ENCODE results near the gene UBE2V1. TPM values are rescaled to one million over a fixed set of nuclear protein-coding genes. Genes with fewer than 3 reads are reported as not detected.
A peak's percentile ranks its signal among the peaks of the same experiment; 100 is the strongest.

UBE2V1 gene
- polyA plus RNA-seq, 2 of the 4 experiments (the other 2 are of a cell fraction) = 129 to 141 TPM

- no peak overlapping the region for H3K4me3 ChIP-seq
- WGBS (ENCODE audit: missing lambda C conversion rate) = 30% methylated on average over 9 of the region's 9 CpGs
- H3K4me2 ChIP-seq = peak overlapping the region; percentile 69
- H3K4me1 ChIP-seq = peaks cover 62% of the 10 kb centered on the region
- no peaks in the 10 kb centered on the region for H3K9me3 ChIP-seq
- FAIRE-seq (no peak), ATAC-seq (peak; percentile 54 to 71), DNase-seq (ENCODE audit: low read depth in 1 of 2, low spot score in 1 of 2) (peak; percentile 78 to 86)
- peak overlapping the region; percentile 93 to 95 for H3K27ac ChIP-seq
- POLR2A ChIA-PET = interaction anchor here (0.6 kb wide), 1 partner anchor 36 kb away, joined by 3 read pairs; no protein-coding TSS in a partner anchor
- TF ChIP-seq EHF (CRISPR knock-in tag; IDR thresholded peaks at IDR 0.05) (no peak), KDM1A (IDR thresholded peaks at IDR 0.05; ENCODE audit: low read depth) (no peak), CEBPB (IDR thresholded peaks at IDR 0.05) (no peak), PBX3 (IDR thresholded peaks at IDR 0.05) (no peak), ESRRA (IDR thresholded peaks at IDR 0.05; ENCODE audit: borderline replicate concordance, low read length) (no peak), MAX (IDR thresholded peaks at IDR 0.05) (peak; percentile 47; the same call in 1 of the 2 replicates), CTCF (IDR thresholded peaks at IDR 0.05) (no peak), ZSCAN20 (CRISPR knock-in tag; IDR thresholded peaks at IDR 0.05) (no peak), SREBF2 (IDR thresholded peaks at IDR 0.05) (no peak), ZFP36 (IDR thresholded peaks at IDR 0.05; ENCODE audit: borderline replicate concordance, partially characterized antibody) (peak; percentile 16), RNF2 (IDR thresholded peaks at IDR 0.05; ENCODE audit: borderline replicate concordance, low read depth) (no peak), NPAS2 (CRISPR knock-in tag; IDR thresholded peaks at IDR 0.05; ENCODE audit: borderline replicate concordance) (no peak; the same call in 1 of the 2 replicates), POLR2A (IDR thresholded peaks at IDR 0.05; ENCODE audit: low read length) (no peak), TP53 (CRISPR knock-in tag; IDR thresholded peaks at IDR 0.05) (no peak), FOSL2 (IDR thresholded peaks at IDR 0.05) (no peak), FOSL2 (CRISPR knock-in tag; IDR thresholded peaks at IDR 0.05) (peak; percentile 78), CHD2 (IDR thresholded peaks at IDR 0.05; ENCODE audit: low read length, partially characterized antibody) (no peak)
- CTCF ChIA-PET = interaction anchor here (1.1 to 7.4 kb wide), 6 partner anchors 12 to 56 kb away, joined by 3 to 66 read pairs (median 12); no protein-coding TSS in a partner anchor
Measured at GRCh38 chr20:50034567-50035180, 78.3 kb downstream of the UBE2V1 start.

- no peaks in the 10 kb centered on the region for H3K9me3 ChIP-seq
- H3K27ac ChIP-seq = peak overlapping the region; percentile 93 to 95
- peak overlapping the region; percentile 69 for H3K4me2 ChIP-seq
- no peak for DNase-seq (ENCODE audit: low read depth in 1 of 2, low spot score in 1 of 2)
- ChIA-PET POLR2A (interaction anchor here (1.0 to 1.1 kb wide), 2 partner anchors 38 to 50 kb away, joined by 3 to 4 read pairs; partner anchors contain the start of gene SNAI1), CTCF (interaction anchor here (1.4 to 3.7 kb wide), 3 partner anchors 38 to 54 kb away, joined by 6 to 17 read pairs (median 9); no protein-coding TSS in a partner anchor)
- FAIRE-seq = no peak
- H3K4me3 ChIP-seq = no peak overlapping the region
- ATAC-seq = no peak
- 78% methylated on average over 9 of the region's 9 CpGs for WGBS (ENCODE audit: missing lambda C conversion rate)
- H3K4me1 ChIP-seq = peaks cover 72% of the 10 kb centered on the region
- TF ChIP-seq EHF (CRISPR knock-in tag; IDR thresholded peaks at IDR 0.05) (no peak), FOSB (CRISPR knock-in tag; IDR thresholded peaks at IDR 0.05) (no peak), BCL3 (IDR thresholded peaks at IDR 0.05) (no peak), EHMT2 (IDR thresholded peaks at IDR 0.05; ENCODE audit: low read depth) (no peak), CBX8 (IDR thresholded peaks at IDR 0.05) (no peak), FOXS1 (CRISPR knock-in tag; IDR thresholded peaks at IDR 0.05) (no peak), NPAS2 (CRISPR knock-in tag; IDR thresholded peaks at IDR 0.05; ENCODE audit: borderline replicate concordance) (no peak), JUNB (IDR thresholded peaks at IDR 0.05) (no peak), ZFP36 (IDR thresholded peaks at IDR 0.05; ENCODE audit: borderline replicate concordance, partially characterized antibody) (no peak), HOXB5 (CRISPR knock-in tag; IDR thresholded peaks at IDR 0.05) (peak; percentile 43; the same call in 1 of the 2 replicates), ESRRA (IDR thresholded peaks at IDR 0.05; ENCODE audit: borderline replicate concordance, low read length) (no peak), HEYL (CRISPR knock-in tag; IDR thresholded peaks at IDR 0.05) (no peak), ATOH8 (CRISPR knock-in tag; IDR thresholded peaks at IDR 0.05; ENCODE audit: low read depth) (peak; percentile 59; the same call in 1 of the 2 replicates), MYC (IDR thresholded peaks at IDR 0.05; ENCODE audit: borderline replicate concordance, low read length) (no peak), ZSCAN20 (CRISPR knock-in tag; IDR thresholded peaks at IDR 0.05) (no peak), HES2 (IDR thresholded peaks at IDR 0.05) (no peak), CEBPB (IDR thresholded peaks at IDR 0.05) (no peak), RAD21 (conservative IDR thresholded peaks at IDR 0.05 in 1 of 2, IDR thresholded peaks at IDR 0.05 in 1 of 2) (no peak)
Measured at GRCh38 chr20:50032955-50033666, 79.8 kb downstream of the UBE2V1 start.
